HG03521 (cell line): ENCODE measurements around the gene ARSJ.

Experiments
- ATAC-seq: cut with Tn5 transposase; IDR thresholded peaks from one replicate; pipeline ENCODE4 v1.9.1; 2021; ENCODE audit warnings: mild to moderate bottlenecking, moderate library complexity; ENCODE audit not compliant: unreplicated experiment

Gene ARSJ

DNA sequence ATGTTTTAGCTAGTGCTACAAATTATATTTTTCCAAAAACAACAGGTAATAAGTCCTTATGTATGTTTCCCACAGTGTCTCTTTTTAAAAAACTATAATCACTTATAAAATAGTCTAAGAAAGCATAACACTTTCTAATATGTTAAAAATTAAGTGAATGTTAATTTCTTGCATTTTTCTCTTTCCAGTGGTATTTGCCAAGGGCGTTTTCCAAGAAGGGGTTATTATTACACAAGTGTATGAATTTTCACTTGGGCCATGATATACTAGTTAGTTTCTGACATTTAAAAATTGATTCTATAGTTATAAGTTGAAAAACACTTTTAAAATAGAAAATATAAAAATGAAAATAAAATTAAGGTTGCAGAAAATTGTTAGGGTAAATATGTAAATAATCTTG, 74.6 kb downstream of the ARSJ start:
- ATAC-seq, result no peak

DNA sequence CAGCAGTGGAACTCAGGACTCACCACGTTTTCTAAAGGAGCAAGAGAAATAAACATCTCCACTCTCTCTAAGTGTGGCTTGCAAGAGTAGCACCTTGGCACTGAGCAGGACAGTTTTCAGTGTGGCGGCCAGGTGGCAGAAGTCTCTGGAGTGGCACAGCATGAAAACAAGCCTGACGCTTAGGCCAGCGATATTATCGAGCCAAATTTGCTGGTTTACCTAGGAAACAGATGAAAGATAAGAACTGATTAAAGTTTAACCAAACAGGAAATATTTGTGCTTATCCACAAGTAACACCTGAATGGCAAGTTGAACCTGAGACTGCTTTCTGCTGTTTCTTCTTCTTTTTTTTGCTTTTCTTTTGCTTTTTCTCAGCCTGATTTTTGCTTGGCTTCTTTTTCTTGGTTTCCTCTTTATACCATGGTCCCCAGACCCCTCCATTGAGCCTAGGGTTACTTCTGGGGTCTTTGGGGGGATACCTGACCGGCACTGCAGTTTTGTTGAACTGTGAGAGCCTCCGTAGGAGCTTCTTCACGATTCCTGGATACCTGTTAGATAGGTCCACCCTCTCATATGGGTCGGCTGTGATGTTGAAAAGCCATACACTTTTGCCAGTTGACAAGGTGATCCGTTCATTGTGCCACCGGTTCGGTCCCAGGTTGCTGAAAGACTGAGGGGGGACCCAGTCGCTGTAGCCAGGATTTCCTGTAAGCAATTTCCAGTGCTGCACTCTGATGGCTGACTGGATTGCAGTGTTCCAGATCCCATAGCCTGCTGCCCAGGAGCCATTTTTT, 77.3 kb downstream of the ARSJ start:
- ATAC-seq, result no peak

DNA sequence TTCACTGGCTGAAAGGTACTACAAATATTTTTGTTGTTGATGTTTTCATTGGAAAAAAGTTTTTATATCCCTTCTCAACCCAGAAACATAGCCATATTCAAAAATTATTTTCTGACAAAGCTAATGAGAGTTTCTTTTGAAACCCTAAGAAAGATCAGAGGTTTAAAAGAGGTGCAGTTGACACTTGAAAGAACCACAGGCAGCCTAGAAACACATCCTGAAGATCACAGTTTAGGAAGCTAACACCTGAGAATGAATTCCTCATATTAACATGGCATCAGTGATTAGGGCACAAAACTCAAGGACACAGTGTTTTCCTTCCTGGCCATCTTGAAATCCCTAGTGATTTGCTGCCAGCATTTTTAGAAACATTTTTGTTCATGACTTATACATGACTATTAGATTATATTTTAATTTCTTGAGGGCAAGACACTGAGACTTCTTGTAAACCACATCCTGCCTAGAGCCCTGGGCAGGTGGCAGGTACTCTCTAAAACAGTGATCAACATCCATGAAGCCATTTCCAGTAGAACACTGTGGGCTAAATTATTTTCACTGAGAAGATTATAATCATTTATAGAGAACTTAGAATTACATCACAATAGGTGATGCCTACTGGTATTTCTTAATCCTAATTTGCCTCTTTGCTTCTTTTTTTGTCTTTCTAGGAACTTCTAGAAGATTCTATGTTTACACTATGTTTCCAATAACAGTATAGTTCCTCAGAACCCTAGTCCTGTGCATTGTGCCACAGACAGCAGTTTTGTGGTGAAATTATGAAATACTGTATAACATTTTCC, 80.0 kb downstream of the ARSJ start:
- ATAC-seq, result peak; percentile 91

GRCh38 chr4:113893546-113893945, 85.9 kb downstream of the ARSJ start:
- ATAC-seq, result no peak

GRCh38 chr4:113888006-113888405, 91.4 kb downstream of the ARSJ start:
- no peak for ATAC-seq

GRCh38 chr4:113885291-113885690, 94.2 kb downstream of the ARSJ start:
- ATAC-seq, result no peak

- ATAC-seq, result no peak
Measured at GRCh38 chr4:113884655-113885054, 94.8 kb downstream of the ARSJ start.

GRCh38 chr4:113882668-113883067, 96.8 kb downstream of the ARSJ start:
- ATAC-seq, result no peak

DNA sequence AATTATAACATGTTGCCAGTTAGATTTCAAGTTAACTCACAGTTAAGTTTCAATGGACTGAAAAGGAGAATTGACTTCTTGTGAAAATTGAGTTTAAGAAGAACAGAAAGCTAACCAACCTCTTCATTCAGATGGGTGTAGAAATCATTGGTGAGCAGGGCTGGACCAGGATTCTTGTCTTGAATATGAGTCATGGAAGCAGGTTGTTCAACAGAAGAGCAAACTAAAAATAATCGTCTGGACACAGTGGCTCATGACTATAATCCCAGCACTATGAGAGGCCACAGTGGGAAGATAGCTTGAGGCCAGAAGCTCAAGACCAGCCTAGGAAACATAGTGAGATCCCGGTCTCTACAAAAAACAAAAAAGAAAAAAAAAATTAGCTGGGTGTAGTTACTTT, 98.2 kb downstream of the ARSJ start:
- no peak for ATAC-seq

DNA sequence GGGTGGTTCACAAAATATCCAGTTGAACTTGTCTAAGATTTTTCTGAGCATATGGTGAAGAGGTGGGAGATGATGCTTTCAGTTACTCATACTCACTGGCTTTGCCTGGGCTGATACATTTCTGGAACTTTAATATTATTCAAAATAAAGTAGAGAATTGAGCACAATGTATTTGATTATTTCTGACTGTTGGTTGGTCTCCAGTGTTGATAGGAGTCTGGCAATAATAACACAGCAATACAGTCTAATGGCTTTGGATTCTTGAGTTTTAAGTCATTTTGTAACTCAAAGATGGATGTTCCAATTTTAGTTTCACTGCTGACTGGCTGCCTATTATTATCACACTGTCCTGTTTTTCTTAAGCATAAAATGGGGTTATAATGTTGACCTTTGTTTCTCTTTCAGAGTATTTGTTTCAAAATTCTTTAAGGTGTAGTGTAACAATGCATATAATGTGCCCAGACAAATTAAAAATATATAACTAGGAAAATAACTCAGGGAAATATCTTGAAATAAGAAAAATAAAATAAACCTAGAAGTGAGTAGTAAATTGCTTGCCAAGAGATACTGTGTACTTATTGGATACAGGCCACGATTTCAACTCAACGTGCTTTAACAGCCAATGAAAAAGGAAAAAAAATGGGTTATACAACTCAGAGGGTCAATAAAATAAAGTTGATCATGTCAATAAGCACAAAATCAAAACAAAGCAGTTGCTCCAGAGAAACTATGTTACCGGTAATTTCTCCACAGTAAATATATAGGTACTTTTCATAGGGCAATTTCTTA, 99.0 kb downstream of the ARSJ start:
- no peak for ATAC-seq

- ATAC-seq, result no peak
Measured at GRCh38 chr4:113878668-113879067, 100.8 kb downstream of the ARSJ start.

DNA sequence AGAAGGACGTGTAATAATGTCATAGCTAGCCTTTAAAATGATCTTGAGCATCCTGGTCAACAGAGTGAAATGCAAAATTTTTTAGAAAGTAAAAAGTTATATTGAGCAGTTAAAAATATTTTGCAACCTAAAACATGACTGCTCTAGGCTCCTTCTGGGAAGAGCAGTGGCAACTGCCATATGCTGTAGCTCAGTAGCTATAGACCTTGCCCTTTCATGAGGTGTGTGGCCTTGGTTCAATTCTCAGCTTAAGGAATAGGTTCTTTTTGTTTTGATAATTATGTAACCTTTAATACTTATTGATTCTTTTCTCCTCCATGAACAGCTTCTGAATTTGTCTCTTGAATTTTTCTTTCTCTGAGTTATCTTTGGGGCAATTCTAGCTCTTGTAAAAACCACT, 105.0 kb downstream of the ARSJ start:
- no peak for ATAC-seq

GRCh38 chr4:113873508-113873907, 105.9 kb downstream of the ARSJ start:
- ATAC-seq, result no peak

- no peak for ATAC-seq
Measured at GRCh38 chr4:113872426-113873260, 106.8 kb downstream of the ARSJ start.

DNA sequence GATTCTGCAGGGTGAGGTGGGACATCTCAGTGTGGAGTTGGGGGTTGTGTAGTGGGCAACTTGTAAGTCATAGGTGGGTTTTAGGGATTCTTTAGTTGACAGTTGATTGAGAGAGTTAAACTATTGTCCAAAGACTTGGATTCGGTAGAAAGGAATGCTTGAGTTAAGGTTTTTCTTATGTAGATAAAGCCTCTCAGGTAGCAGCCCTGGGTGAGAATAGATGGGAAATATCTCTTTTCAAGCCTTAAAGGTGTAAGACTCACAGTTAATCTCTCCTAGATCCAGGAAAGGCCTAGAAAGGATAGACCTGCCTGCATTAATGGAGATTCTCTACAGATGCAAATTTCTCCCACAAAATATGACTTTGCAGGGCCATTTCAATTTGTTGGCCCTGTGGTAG, 108.4 kb downstream of the ARSJ start:
- ATAC-seq, result no peak

DNA sequence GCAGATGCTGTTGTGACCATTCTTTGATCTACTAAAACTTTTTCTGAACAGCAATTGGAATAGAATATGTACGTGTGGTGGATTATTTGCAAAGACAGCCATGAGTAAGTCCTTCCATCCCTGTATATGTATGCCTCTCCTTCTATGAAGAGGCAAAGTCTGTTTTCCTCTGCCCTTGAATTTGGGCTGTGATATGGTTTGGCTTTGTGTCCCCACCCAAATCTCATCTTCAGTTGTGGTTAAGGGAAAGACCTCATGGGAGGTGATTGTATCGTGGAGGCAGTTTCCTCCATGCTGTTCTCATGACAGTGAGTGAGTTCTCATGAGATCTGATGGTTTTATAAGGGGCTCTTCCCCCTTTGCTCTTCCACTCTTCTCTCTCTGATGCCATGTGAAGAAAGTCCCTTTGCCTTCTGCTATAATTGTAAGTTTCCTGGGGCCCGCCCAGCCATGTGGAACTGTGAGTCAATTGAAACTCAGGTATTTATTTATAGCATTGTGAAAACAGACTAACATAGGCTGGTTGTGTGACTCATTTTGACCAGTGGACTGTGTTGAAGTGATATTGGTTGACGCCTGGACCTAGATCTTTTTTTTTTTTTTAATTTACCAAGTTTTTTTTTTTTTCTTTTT, 109.6 kb downstream of the ARSJ start:
- peak; percentile 86 for ATAC-seq

DNA sequence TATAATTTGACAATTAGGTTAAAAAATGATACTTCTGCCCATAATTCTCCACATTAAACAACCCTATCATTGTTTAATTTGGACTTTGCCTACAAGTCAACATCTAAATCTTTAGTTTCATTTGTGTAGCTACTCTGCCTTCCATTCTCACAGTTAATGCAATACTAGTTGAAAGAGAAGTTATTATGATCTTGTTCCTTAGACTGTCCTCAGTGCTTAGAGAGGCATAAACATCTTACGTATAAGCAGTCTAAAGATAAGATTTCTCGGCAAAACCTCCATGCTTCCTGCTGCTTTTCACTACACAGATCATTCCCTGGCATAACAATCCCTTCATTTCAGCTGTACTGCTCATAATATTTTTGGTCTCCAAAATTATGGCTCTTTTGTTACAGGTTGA, 112.8 kb downstream of the ARSJ start:
- ATAC-seq, result no peak

GRCh38 chr4:113858924-113859323, 120.5 kb downstream of the ARSJ start:
- no peak for ATAC-seq

DNA sequence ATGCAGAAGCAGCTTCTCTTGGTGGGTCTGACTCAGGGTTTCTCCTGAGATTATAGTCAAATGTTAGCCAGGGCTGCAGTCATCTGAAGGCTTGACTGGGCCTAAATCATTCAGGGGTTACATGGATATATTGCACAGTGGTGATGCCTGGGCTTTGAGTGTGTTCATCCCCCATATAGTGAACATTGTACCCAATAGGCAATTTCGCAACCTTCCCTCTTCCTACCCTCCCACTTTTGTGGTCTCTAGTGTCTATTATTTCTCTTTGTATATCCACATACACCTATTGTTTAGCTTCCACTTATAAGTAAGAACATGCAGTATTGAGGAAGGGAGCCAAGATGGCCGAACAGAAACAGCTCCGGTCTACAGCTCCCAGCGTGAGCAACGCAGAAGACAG, 127.6 kb downstream of the ARSJ start:
- ATAC-seq, result no peak
